Dermis microvascular lymphatic vessel endothelial cell (primary cell): Measurements from ENCODE around the gene METRN. TPM values are rescaled to one million over a fixed set of nuclear protein-coding genes. Genes with fewer than 3 reads are reported as not detected.

Experiments used
- DNase-seq, 2 donors: peaks; one replicate each; pipeline versions ENCODE4 v3.0.0 to v3.0.0-alpha.2; 2010; ENCODE audit warnings: low read depth in 2 of 2
- total RNA-seq: library from RNA; depleted of rRNA; stranded (reverse); fragments of >200 nt; gene quantifications from 2 replicates; pipeline ENCODE4 v1.2.1, GENCODE V29; 2014

The METRN gene
- total RNA-seq, 1 donor from 2014 or later = 41.2 TPM

GRCh38 chr16:759110-759910 is 44.4 kb downstream of the METRN start:
- no peak for DNase-seq

DNA sequence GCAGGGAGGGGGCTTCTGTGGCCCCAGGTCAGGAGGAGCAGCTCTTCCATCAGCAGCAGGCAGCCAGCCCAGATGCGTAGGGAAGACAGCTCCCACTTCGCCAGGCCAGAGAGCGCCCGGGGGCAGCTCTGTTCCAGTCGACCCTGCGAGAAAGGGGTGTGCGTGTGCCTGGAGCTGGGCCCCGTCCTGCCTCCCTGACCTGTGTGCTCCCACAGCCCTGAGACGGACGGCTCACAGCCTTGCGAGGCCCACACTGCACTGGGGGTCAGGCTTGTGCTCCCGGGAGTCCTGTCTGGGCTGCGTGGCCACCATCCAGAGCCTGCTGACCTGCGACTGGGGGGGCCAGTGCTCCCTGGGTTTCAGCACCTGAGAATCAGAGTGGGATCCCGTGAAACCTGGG is 45.1 kb downstream of the METRN start:
- DNase-seq = no peak

DNA sequence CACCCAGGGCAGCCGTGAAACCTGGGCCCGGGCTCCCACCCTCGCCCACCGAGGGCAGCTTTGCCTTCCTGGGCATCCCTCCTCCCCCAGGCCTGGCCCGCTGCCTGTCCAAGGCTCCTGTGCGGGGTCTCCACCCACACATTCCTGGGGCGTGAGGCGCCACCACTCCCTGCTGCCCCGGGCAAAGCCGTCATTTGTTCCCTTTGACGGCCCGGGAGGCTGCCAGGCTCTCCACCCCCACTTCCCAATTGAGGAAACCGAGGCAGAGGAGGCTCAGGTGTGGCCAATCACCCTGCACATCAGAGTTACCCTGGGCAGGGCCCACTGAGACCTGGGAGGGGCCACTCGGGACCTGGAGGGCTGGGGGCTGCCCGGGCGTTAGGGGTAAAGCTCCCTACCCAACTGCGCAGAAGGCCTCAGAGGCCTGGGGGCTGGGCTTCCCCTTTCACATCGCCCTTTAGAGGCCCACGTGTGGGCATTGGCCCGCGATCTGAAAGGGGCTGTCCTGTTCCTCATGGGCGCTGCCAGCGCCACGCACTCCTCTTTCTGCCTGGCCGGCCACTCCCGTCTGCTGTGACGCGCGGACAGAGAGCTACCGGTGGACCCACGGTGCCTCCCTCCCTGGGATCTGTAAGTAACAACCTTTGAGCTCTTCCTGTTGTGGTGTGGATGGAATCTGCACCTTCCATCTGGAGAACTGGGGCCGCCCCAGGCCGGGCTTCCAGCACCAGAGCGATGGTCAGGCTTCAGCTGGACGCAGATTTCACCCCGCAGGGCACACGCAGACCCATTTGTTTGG is 45.8 kb downstream of the METRN start, which contains the start of gene MSLN:
Gene MSLN (plus strand): TSS at position 190 of the 799 bp plus-strand sequence. CDS start 1,947 bp downstream, outside the sequence.
- DNase-seq = no peak

GRCh38 chr16:761625-762513 is 47.0 kb downstream of the METRN start:
- DNase-seq = no peak

- DNase-seq = no peak
Measured at GRCh38 chr16:762595-763268, 47.8 kb downstream of the METRN start.

DNA sequence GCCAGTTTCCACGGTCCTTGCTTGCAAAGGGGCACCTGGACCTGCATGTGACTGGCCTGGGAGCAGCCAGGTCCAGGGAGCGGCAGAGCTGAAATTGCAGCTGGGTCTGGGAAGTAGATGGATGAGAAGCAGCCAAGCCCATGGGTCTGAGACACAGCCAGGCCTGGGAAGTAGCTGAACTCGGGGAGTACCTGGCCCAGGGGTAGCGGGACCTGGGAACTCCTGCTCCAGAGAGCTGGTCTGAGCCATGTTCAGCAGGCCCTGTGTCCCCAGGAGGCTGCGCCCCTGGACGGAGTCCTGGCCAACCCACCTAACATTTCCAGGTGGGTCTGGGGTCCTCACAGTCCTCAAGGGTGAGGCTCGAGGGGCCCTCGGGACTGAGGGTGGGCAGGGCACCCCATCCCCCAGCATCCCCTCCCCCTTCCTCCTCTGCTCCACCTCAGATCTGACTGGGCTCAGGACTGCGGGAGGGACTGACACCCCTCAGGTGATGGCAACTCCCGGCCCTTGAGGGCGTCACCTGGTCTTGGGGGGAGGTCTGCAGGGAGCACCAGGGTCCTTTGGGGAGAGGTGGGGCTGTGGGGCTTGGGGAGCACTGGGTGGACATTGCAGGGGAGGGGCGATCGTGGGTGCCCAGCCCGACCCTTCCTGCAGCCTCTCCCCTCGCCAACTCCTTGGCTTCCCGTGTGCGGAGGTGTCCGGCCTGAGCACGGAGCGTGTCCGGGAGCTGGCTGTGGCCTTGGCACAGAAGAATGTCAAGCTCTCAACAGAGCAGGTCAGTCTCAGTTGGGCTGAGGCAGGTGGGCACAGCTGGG is 48.7 kb downstream of the METRN start:
- DNase-seq = no peak

GRCh38 chr16:764184-764750 is 49.3 kb downstream of the METRN start:
- no peak for DNase-seq

GRCh38 chr16:764848-765487 is 50.0 kb downstream of the METRN start:
- no peak for DNase-seq

DNA sequence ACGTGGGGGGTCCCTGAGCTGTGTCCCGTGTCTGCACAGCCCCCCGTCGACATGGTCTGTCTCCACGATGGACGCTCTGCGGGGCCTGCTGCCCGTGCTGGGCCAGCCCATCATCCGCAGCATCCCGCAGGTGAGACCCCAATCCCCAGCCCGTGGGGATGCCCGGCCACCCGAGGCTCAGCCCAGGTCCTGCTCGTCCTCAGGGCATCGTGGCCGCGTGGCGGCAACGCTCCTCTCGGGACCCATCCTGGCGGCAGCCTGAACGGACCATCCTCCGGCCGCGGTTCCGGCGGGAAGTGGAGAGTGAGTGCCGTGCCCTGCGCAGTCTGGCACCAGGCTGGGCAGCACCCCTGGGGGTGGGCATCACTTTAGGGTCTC is 50.6 kb downstream of the METRN start:
- no peak for DNase-seq

GRCh38 chr16:766008-766819 is 51.3 kb downstream of the METRN start:
- no peak for DNase-seq

- no peak for DNase-seq
Measured at GRCh38 chr16:766820-767640, 52.1 kb downstream of the METRN start.

- no peak for DNase-seq
Measured at GRCh38 chr16:767743-768235, 52.9 kb downstream of the METRN start.

DNA sequence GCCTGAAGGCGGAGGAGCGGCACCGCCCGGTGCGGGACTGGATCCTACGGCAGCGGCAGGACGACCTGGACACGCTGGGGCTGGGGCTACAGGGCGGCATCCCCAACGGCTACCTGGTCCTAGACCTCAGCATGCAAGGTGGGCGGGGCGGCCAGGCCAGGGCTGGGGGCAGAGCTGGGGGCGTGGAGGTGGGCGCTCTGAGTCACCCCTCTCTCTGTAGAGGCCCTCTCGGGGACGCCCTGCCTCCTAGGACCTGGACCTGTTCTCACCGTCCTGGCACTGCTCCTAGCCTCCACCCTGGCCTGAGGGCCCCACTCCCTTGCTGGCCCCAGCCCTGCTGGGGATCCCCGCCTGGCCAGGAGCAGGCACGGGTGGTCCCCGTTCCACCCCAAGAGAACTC is 53.5 kb downstream of the METRN start:
- DNase-seq = no peak
